GM23338 (cell line): ENCODE measurements around the gene TRIO. TPM values are rescaled to one million over a fixed set of nuclear protein-coding genes. Genes with fewer than 3 reads are reported as not detected.

Experiments
- ATAC-seq: fragments of 200-7000 bp; cut with Tn5 transposase; 3 replicates; pipeline ENCODE4 v1.9.1; 2020
- DNase-seq: peaks from one replicate; pipeline ENCODE4 v3.0.0-alpha.2; 2015; ENCODE audit warnings: low spot score
- H2AFZ ChIP-seq: fragments of 200-600 bp; sonication (generic); 2 replicates; pipeline ENCODE4 v1.8.0; 2016; ENCODE audit warnings: antibody characterized with exemption, mild to moderate bottlenecking, moderate library complexity
- H3F3A ChIP-seq: fragments of 200-600 bp; sonication (generic); replicated peaks from 2 replicates; pipeline ENCODE4 v1.8.0; 2017; ENCODE audit warnings: antibody characterized with exemption, mixed run types, low read depth
- H3K27ac ChIP-seq: fragments of 200-600 bp; sonication (generic); 2 replicates; pipeline ENCODE4 v1.6.1; 2016; ENCODE audit warnings: low read depth
- H3K27me3 ChIP-seq: fragments of 200-600 bp; sonication (generic); 2 replicates; pipeline ENCODE4 v1.8.0; 2016; ENCODE audit warnings: mild to moderate bottlenecking, mixed run types, moderate library complexity; ENCODE audit not compliant: insufficient read depth
- H3K36me3 ChIP-seq: fragments of 200-600 bp; sonication (generic); 2 replicates; pipeline ENCODE4 v1.8.0; 2016; ENCODE audit warnings: mild to moderate bottlenecking; ENCODE audit not compliant: insufficient read depth
- H3K4me1 ChIP-seq: fragments of 200-600 bp; sonication (generic); 2 replicates; pipeline ENCODE4 v1.8.0; 2016; ENCODE audit warnings: mild to moderate bottlenecking, moderate library complexity; ENCODE audit not compliant: insufficient read depth
- H3K4me2 ChIP-seq: fragments of 200-600 bp; sonication (generic); 2 replicates; pipeline ENCODE4 v1.7.1; 2017; ENCODE audit warnings: mixed run types
- H3K4me3 ChIP-seq: fragments of 200-600 bp; sonication (generic); 2 replicates; pipeline ENCODE4 v1.6.1; 2016; ENCODE audit warnings: mixed run types
- H3K79me2 ChIP-seq: fragments of 200-600 bp; sonication (generic); replicated peaks from 2 replicates; pipeline ENCODE4 v1.8.0; 2017; ENCODE audit warnings: mild to moderate bottlenecking; ENCODE audit not compliant: insufficient read depth
- H3K9me2 ChIP-seq: fragments of 200-600 bp; sonication (generic); 2 replicates; pipeline ENCODE4 v1.8.0; 2017; ENCODE audit not compliant: insufficient read depth
- H4K20me1 ChIP-seq: fragments of 200-600 bp; sonication (generic); replicated peaks from 2 replicates; pipeline ENCODE4 v1.8.0; 2017; ENCODE audit warnings: mild to moderate bottlenecking; ENCODE audit not compliant: insufficient read depth
- H3K27ac Mint-ChIP-seq: 2 replicates; pipeline ENCODE4 v1.8.0; 2020; ENCODE audit warnings: inconsistent platforms, mild to moderate bottlenecking, moderate library complexity, mixed read lengths
- H3K27me3 Mint-ChIP-seq: 3 replicates; pipeline ENCODE4 v1.8.0; 2022; ENCODE audit warnings: low read depth, mild to moderate bottlenecking, moderate library complexity, mixed read lengths, inconsistent platforms; ENCODE audit not compliant: insufficient read depth, poor library complexity
- H3K36me3 Mint-ChIP-seq: 3 replicates; pipeline ENCODE4 v1.8.0; 2021; ENCODE audit warnings: low read depth, mild to moderate bottlenecking, inconsistent platforms, moderate library complexity, mixed read lengths
- H3K4me1 Mint-ChIP-seq: 3 replicates; pipeline ENCODE4 v1.8.0; 2020; ENCODE audit warnings: mild to moderate bottlenecking, inconsistent platforms, mixed read lengths
- H3K4me3 Mint-ChIP-seq: 3 replicates; pipeline ENCODE4 v1.8.0; 2021; ENCODE audit warnings: moderate library complexity, mild to moderate bottlenecking, inconsistent platforms, mixed read lengths
- H3K9me3 Mint-ChIP-seq: 3 replicates; pipeline ENCODE4 v1.8.0; 2020; ENCODE audit warnings: moderate library complexity, mild to moderate bottlenecking, inconsistent platforms, mixed read lengths
- CREB1 ChIP-seq: fragments of 250-450 bp; sonication (Bioruptor Pico); IDR thresholded peaks from 2 replicates; pipeline ENCODE4 v1.5.0; 2020; ENCODE audit warnings: low read depth, mild to moderate bottlenecking, moderate library complexity
- EZH2 ChIP-seq: fragments of 200-600 bp; sonication (generic); IDR thresholded peaks from one replicate; pipeline ENCODE4 v1.8.0; 2017; ENCODE audit warnings: antibody characterized with exemption, mild to moderate bottlenecking, low read depth; ENCODE audit not compliant: unreplicated experiment
- REST ChIP-seq: IDR thresholded peaks from one replicate; pipeline ENCODE4 v1.6.1; 2018; ENCODE audit warnings: antibody characterized with exemption; ENCODE audit not compliant: unreplicated experiment
- ZNF114 ChIP-seq: fragments of 250-450 bp; sonication (Bioruptor Pico); IDR thresholded peaks from 2 replicates; pipeline ENCODE4 v1.5.0; 2020; ENCODE audit warnings: mild to moderate bottlenecking, moderate library complexity
- polyA plus RNA-seq: library from polyadenylated mRNA; unstranded; fragments of >200 nt; fragmentation: Nextera tagmentation; extraction: Ambion mirVana; gene quantifications from 2 replicates; pipeline ENCODE4 v1.2.1, GENCODE V29; 2016
- total RNA-seq: library from RNA; depleted of rRNA; stranded (reverse); fragments of >200 nt; shearing (Covaris generic); gene quantifications from 2 replicates; pipeline ENCODE4 v1.2.3, GENCODE V29; 2014
- TF ChIP-seq, protein P1 (sequence below), 2 experiments: fragments of 200-600 bp in 1 of 2; sonication (generic) in 1 of 2; conservative IDR thresholded peaks; 2 replicates each; pipeline versions ENCODE4 v1.5.1 to v1.6.1; 2016 to 2017; ENCODE audit warnings: antibody characterized with exemption in 2 of 2, low read depth in 2 of 2, mild to moderate bottlenecking in 2 of 2, moderate library complexity in 1 of 2
- TF ChIP-seq, protein P2 (sequence below): fragments of 250-450 bp; sonication (Bioruptor Pico); IDR thresholded peaks from 2 replicates; pipeline ENCODE4 v1.5.0; 2020; ENCODE audit warnings: mild to moderate bottlenecking, moderate library complexity

TRIO gene
- total and polyA plus RNA-seq, 2 experiments from 2014 or later = 13.8 to 113 TPM

- Histone ChIP-seq H3K4me2 (no peak overlapping the region), H3K36me3 (no peaks in the 10 kb centered on the region), H3K9me2 (no peaks in the 10 kb centered on the region), H3K4me3 (no peak overlapping the region), H2AFZ (no peak overlapping the region), H4K20me1 (peaks cover 7% of the 10 kb centered on the region), H3K27ac (no peak overlapping the region), H3F3A (no peaks in the 10 kb centered on the region), H3K4me1 (peaks cover 10% of the 10 kb centered on the region), H3K27me3 (no peaks in the 10 kb centered on the region), H3K79me2 (peaks cover 69% of the 10 kb centered on the region)
- Mint-ChIP-seq H3K4me1 (peaks cover 20% of the 10 kb centered on the region), H3K9me3 (no peaks in the 10 kb centered on the region), H3K27me3 (no peaks in the 10 kb centered on the region), H3K27ac (peak overlapping the region; percentile 5; the same call in 1 of the 2 replicates), H3K36me3 (peaks cover 18% of the 10 kb centered on the region; the same call in 2 of the 3 replicates), H3K4me3 (no peak overlapping the region)
- TF ChIP-seq EZH2 (no peak), REST (no peak), CREB1 (CRISPR knock-in tag) (no peak), ZNF114 (CRISPR knock-in tag) (no peak)
- TF ChIP-seq, protein P1, sequence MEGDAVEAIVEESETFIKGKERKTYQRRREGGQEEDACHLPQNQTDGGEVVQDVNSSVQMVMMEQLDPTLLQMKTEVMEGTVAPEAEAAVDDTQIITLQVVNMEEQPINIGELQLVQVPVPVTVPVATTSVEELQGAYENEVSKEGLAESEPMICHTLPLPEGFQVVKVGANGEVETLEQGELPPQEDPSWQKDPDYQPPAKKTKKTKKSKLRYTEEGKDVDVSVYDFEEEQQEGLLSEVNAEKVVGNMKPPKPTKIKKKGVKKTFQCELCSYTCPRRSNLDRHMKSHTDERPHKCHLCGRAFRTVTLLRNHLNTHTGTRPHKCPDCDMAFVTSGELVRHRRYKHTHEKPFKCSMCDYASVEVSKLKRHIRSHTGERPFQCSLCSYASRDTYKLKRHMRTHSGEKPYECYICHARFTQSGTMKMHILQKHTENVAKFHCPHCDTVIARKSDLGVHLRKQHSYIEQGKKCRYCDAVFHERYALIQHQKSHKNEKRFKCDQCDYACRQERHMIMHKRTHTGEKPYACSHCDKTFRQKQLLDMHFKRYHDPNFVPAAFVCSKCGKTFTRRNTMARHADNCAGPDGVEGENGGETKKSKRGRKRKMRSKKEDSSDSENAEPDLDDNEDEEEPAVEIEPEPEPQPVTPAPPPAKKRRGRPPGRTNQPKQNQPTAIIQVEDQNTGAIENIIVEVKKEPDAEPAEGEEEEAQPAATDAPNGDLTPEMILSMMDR (conservative IDR thresholded peaks at IDR 0.05; ENCODE audit: low read depth in 2 of 2) = no peak
- ATAC-seq (no peak), DNase-seq (no peak)
Observed at GRCh38 chr5:14283139-14283538, 140.0 kb downstream of the TRIO start.

DNA sequence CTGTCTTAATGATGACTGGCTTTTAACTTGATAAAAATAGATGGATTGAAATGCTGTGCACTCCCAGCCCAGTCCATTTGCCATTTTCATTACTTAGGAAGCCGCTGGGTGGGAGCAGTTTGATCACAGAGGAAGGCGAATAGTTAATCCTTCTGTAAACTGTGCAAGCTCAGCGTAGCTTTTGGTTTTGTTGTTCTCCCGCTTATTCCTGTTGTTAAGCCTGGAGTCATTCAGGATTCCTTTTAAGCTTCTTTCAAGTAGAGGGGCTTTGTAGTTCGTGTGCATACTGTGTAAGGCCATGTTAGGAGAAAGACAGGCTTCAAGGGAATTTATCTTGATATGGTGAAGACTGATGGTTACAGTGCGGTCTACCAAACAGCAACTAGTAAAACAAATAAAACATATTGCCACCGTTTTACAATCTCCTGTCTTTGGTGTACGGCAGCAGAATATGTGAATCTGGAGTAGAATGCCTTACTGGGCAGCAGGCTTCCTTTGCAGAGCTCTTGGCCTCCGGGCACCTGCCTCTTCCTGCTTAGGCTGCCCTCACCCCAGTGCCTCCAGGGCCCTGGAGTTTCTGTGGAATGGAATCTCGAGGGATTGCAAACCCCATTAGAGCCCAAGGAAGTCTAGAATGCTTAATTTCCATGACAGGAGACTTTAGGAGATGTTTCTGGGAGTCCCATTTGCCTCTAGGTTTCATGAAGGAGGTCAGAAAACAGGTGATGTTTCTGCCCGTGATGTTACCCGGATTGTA, 141.4 kb downstream of the TRIO start:
- Histone ChIP-seq H4K20me1 (peaks cover 7% of the 10 kb centered on the region), H3K36me3 (no peaks in the 10 kb centered on the region), H3F3A (no peaks in the 10 kb centered on the region), H3K4me3 (no peak overlapping the region), H3K27ac (peak overlapping the region; percentile 5; the same call in 1 of the 2 replicates), H3K4me1 (peaks cover 10% of the 10 kb centered on the region; the same call in 1 of the 2 replicates), H3K79me2 (peaks cover 55% of the 10 kb centered on the region), H3K4me2 (no peak overlapping the region), H3K9me2 (no peaks in the 10 kb centered on the region), H2AFZ (no peak overlapping the region), H3K27me3 (no peaks in the 10 kb centered on the region)
- DNase-seq (no peak), ATAC-seq (peak; percentile 56)
- Mint-ChIP-seq H3K36me3 (peaks cover 25% of the 10 kb centered on the region; the same call in 2 of the 3 replicates), H3K4me1 (peaks cover 19% of the 10 kb centered on the region), H3K27me3 (peaks cover 6% of the 10 kb centered on the region), H3K4me3 (no peak overlapping the region), H3K9me3 (no peaks in the 10 kb centered on the region), H3K27ac (peak overlapping the region; percentile 68; the same call in 1 of the 2 replicates)
- TF ChIP-seq, protein P2, sequence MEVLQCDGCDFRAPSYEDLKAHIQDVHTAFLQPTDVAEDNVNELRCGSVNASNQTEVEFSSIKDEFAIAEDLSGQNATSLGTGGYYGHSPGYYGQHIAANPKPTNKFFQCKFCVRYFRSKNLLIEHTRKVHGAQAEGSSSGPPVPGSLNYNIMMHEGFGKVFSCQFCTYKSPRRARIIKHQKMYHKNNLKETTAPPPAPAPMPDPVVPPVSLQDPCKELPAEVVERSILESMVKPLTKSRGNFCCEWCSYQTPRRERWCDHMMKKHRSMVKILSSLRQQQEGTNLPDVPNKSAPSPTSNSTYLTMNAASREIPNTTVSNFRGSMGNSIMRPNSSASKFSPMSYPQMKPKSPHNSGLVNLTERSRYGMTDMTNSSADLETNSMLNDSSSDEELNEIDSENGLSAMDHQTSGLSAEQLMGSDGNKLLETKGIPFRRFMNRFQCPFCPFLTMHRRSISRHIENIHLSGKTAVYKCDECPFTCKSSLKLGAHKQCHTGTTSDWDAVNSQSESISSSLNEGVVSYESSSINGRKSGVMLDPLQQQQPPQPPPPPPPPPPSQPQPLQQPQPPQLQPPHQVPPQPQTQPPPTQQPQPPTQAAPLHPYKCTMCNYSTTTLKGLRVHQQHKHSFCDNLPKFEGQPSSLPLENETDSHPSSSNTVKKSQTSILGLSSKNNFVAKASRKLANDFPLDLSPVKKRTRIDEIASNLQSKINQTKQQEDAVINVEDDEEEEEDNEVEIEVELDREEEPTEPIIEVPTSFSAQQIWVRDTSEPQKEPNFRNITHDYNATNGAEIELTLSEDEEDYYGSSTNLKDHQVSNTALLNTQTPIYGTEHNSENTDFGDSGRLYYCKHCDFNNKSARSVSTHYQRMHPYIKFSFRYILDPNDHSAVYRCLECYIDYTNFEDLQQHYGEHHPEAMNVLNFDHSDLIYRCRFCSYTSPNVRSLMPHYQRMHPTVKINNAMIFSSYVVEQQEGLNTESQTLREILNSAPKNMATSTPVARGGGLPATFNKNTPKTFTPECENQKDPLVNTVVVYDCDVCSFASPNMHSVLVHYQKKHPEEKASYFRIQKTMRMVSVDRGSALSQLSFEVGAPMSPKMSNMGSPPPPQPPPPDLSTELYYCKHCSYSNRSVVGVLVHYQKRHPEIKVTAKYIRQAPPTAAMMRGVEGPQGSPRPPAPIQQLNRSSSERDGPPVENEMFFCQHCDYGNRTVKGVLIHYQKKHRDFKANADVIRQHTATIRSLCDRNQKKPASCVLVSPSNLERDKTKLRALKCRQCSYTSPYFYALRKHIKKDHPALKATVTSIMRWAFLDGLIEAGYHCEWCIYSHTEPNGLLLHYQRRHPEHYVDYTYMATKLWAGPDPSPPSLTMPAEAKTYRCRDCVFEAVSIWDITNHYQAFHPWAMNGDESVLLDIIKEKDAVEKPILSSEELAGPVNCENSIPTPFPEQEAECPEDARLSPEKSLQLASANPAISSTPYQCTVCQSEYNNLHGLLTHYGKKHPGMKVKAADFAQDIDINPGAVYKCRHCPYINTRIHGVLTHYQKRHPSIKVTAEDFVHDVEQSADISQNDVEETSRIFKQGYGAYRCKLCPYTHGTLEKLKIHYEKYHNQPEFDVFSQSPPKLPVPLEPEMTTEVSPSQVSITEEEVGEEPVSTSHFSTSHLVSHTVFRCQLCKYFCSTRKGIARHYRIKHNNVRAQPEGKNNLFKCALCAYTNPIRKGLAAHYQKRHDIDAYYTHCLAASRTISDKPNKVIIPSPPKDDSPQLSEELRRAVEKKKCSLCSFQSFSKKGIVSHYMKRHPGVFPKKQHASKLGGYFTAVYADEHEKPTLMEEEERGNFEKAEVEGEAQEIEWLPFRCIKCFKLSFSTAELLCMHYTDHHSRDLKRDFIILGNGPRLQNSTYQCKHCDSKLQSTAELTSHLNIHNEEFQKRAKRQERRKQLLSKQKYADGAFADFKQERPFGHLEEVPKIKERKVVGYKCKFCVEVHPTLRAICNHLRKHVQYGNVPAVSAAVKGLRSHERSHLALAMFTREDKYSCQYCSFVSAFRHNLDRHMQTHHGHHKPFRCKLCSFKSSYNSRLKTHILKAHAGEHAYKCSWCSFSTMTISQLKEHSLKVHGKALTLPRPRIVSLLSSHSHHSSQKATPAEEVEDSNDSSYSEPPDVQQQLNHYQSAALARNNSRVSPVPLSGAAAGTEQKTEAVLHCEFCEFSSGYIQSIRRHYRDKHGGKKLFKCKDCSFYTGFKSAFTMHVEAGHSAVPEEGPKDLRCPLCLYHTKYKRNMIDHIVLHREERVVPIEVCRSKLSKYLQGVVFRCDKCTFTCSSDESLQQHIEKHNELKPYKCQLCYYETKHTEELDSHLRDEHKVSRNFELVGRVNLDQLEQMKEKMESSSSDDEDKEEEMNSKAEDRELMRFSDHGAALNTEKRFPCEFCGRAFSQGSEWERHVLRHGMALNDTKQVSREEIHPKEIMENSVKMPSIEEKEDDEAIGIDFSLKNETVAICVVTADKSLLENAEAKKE (CRISPR knock-in tag) = no peak
